NCI-H446 (cell line): ENCODE measurements around the gene TMEM242.
"Not testable (repeated sequence)": the region's sequence is repeated elsewhere in the genome, so short reads cannot be mapped to it uniquely, and the experiment has no call there.

ENCODE experiments used
- DNase-seq, 2 experiments: peaks; one replicate each; lab custom pipeline; 2025; lab: John Stamatoyannopoulos, UW

TMEM242 gene

DNA sequence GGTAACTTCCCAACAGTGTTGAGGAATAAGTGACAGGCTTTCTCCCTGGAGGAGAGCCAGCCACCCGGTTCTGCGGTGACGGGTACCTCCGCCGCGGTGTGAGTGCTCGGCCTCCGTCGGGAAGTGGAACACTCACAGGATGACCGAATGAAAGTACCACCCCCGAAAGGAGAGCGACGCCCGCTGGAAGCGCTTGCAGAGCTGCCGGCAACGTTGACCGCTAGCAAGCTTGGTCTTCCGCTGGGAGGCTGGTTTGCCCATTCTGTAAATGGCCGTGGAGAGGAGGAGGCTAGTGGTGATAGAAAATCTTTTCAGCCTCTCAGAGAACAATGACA lies 614 bp upstream of the TMEM242 start:
- DNase-seq: no peak

DNA sequence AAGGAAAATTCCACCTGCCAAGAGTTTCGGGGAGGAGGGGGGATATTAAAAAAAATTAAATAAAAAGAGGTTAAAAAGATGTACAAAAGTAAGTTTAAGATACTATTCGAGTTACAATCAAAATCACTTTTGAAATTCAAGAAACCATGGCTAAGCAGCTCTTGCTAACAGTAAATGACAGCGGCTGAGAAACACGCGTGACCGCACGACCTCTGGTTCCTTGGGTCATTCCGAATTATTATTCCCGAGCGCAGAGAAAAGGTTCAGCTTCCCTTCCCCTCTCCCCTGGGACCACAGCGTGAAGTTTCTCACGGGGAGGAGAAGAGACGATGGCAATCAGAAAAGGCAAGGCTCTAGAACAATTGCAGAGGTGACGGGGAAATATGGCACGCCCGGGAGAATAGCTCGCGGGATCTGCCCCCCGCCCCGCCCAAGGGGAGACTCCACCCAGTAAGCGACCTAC lies 496 bp downstream of the TMEM242 start:
- no peak for DNase-seq

DNA sequence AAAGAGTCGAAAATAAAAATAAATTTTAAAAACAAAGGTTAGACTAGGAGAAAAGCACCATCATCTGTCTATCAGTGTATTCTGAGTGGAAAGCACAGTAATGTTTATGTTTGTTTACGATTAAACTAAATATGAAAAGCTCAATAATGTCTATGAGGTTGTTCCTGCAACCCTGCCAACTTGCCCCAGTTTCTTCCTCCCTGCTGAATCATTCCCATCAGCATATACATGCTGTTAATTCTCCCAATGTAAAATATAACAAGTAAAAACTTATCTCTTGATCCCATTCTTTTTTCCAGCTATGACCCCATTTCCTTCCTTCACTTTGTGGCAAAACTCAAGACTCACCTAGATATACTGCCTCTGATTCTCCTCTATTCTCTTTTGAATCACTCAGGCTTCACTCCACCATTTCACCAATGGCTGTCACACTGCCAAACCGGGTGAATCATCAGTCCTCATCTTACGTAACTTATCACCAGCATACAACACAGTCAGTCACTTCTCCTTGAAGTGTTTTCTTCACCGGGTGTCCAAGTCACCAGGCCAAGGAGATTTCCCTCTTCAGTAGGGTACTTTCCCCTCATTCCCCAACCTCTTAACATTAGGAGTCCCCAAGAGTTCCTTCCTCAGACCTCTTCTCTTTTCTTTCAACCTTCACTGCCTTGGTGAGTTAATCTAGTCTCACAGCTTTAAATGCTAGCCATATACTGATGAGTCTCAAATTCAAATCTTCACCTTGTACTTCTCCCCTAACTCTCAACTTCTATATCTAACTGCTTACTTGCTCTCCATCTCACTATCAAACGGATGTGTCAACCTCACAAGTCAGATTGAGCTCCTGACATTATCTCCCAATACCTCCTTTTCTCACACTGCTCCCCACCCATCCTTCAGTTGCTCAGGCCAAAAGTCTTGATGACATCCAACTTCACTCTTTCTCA lies 6.2 kb downstream of the TMEM242 start:
- no peak for DNase-seq

DNA sequence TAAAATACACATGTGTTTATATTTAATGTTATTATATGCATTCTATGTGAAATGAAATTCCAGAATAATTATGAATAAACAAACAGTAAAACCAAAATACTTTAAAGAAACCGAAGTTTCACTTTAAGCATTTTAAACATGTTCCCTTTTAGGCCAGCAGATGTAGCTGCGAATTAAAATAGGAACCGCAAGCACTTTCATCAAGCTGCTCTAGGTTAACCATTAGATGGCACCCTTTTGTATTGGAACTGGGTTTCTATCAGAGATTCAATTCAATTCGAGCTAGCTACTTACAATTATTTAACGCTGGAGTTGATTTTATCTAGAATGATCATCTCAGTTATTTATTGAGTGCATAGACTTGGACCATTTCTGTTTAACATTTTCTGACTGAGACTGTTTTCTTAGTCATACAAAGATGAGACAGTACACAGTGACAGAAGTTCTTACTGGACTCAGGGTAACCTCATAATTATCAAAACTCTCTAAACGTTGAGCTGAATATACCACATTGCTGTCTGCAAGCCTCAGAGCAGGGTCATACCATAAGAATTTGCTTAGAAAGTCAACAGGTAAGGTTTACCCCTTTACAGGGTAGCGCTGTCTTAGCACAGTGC lies 8.5 kb downstream of the TMEM242 start:
- DNase-seq: no peak

DNA sequence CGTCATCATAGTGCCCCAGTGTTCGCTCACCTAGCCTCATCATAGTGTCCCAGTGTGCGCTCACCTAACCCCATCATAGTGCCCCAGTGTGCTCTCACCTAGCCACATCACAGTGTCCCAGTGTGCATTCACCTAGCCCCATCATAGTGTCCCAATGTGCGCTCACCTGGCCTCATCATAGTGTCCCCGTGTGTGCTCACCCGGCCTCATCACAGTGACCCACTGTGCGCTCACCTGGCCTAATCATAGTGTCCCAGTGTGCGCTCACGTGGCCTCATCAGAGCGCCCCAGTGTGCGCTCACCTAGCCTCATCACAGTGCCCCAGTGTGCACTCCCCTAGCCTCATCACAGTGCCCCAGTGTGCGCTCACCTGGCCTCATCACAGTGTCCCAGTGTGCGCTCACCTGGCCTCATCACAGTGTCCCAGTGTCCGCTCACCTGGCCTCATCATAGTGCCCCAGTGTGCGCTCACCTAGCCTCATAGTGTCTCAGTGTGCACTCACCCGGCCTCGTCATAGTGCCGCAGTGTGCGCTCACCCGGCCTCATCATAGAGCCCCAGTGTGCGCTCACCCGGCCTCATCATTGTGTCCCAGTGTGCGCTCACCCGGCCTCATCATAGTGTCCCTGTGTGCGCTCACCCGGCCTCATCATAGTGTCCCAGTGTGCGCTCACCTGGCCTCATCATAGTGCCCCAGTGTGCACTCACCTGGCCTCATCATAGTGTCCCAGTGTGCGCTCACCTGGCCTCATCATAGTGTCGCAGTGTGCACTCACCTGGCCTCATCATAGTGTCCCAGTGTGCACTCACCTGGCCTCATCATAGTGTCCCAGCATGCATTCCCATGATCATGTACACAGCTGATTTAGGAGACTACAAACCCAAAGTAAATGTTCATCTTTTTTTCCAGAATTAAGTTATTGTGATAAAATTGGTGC lies 9.5 kb downstream of the TMEM242 start:
- no peak for DNase-seq

DNA sequence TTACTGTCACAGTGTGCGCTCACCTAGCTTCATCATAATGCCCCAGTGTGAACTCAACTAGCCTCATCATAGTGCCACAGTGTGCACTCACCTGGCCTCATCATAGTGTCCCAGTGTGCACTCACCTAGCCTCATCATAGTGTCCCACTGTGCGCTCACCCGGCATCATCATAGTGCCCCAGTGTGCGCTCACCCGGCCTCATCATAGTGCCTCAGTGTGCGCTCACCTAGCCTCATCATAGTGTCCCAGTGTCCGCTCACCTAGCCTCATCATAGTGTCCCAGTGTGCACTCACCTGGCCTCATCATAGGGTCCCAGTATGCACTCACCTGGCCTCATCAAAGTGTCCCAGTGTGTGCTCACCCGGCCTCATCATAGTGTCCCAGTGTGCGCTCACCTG lies 10.6 kb downstream of the TMEM242 start:
- DNase-seq: no peak

DNA sequence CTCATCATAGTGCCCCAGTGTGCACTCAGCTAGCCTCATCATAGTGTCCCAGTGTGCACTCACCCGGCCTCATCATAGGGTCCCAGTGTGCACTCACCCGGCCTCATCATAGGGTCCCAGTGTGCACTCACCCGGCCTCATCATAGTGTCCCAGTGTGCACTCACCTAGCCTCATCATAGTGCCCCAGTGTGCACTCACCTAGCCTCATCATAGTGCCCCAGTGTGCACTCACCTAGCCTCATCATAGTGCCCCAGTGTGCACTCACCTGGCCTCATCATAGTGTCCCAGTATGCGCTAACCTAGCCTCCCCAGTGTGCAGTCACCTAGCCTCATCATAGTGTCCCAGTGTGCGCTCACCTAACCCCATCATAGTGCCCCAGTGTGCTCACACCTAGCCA lies 12.6 kb downstream of the TMEM242 start:
- DNase-seq: not testable (repeated sequence)

DNA sequence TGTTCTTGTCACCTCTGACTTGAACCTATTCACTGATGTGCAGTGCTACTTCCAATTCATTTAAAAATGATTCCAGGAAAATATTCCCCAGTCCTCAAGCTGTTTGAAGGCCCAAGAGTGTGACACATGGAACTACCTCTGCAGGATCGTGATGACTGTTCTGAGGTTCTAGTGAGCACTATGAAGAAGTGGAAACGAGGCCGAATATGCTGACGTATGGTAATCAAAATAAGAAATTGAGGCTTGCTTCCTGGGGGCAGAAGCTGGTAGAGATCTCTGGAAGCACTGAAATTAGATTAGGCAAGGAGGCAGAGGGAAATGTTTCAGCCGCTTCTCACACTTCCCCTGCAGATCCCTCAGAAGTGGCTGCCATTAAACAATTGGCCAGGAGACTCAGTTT lies 15.7 kb downstream of the TMEM242 start:
- no peak for DNase-seq

DNA sequence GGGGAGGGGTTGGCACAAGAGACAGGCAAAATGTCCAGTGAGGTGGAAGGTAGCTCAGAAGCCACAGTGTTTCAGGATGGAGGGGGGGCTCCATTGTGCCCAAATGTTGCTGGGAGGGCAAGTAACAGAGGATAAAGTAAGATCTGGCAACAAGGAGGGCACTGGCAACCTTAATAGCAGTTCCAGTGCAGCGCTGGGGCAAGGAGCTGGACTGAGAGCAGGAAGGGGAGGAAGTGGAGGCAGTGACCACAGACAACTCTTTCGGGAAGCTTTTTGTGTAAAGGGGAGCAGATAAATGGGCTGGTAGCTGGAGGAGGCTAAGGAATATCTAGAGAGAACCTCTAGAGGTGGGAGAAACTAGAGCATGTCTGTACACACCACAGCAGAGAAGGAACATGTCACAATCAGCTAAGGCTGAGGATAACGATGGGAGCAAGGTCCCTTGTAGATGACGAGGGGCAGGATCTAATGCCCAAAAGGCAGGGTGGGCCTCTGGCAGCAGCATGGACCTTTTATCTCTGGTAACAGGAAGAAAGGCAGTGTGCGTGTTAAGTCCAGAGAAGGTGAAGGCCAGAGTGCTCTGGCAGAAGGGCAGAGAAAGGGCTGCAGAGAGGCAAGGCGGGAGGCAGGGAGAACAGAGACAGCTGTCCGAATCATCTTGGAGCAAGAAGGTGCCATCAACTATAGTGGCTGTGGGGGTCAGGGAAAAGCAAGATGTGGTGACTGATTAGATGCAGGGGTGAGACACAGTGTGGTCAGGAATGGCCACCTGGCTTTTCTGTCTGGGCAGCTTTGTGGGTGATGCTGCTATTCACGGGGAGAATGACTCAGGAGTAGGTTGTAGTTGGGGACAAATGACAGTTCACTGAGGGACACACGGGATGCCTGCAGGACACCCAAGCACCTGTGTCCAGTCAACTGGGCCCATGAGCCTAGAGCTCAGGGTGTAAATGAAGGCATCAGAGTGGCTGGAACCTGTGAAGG lies 17.4 kb downstream of the TMEM242 start:
- DNase-seq: no peak

DNA sequence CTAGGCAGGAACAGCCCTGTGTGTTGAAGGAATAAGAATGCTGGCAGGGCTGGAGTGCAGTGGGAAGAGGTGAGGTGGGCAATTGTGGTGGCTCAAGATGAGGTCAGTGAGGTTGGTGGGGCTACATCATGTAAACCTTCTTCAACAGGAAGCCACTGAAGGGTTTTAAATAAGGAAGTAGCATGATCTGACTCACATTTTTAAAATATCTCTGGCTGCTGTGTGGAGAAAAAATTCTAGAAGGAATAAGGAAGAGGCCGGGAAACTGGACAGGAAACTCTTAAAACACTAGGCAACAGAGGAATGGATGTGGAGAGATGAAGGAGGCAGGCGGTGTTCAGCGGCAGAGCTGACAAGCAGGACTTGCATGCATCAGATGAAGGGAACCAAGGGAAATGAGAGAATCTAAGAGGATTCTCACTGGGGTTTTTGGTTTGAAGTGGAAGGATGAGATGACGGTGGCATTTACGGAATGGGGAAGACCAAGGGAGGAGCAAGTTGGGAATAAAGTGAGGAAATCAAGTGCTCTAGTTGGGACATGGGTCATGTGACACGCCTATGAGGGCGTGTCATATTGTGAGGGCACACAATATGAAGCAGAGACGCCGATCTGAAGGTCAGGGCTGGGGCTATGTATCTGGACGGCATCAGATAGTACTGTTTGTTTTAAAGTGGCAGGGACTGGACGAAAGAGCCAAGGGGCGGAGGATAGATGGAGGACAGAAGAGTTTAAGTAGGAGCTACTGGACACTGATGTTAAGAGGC lies 18.2 kb downstream of the TMEM242 start:
- DNase-seq: no peak

DNA sequence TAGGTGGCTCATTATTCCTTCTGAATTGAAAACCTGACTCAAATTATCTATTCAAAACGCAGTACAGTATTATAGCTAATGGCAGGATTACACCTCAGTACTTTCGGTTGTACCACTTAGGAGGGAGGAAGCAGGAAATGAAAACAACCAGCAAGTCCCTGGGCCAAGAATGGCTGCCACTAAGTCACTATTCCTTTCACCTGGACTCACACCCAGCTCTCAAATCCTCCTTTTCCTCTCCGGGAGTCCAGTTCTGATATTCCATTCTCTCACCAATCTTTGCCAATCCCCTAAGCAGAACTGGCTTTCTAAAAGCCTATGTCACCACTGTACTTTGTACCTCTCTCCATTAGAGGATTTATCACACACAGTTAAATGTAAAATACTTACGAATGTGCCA lies 20.6 kb downstream of the TMEM242 start:
- DNase-seq: no peak

DNA sequence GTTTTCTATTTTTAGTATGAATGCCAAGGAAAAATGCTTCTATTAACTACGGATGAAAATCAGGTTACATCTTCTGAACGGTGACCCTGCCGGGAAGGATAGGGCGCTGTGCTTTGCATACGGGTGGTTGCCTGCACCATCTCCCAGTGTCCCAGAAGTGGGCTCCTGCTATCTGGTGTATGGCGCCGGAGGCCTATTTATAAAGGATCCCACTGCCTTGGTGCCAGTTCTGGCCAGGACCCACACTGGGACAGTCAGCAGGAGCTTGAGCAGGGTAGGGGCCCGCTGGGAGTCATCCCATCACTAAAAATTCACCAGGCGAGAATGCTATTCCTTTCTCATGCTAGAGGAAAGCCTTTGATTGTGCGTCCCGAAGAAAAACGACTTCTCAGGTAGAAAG lies 22.9 kb downstream of the TMEM242 start:
- DNase-seq: no peak

DNA sequence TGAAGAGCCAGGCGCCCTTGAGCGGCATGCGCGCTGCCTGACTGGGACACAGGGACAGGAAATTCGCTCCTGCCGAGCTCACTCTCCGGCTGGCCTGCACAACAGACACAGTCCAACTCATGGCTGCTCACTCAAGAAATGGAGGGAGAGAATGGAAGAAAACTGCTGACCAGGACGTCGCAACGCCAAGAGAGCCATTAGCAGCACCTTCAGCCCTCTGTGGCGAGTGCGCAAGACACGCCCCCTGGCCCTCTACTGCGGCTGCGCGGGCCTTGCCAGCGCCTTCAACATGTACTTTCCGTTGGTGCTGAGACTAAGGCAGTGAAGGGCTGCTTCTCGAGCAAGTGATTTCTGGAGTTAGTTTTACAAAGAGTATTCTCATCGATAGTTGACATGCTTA lies 23.3 kb downstream of the TMEM242 start:
- DNase-seq: no peak

DNA sequence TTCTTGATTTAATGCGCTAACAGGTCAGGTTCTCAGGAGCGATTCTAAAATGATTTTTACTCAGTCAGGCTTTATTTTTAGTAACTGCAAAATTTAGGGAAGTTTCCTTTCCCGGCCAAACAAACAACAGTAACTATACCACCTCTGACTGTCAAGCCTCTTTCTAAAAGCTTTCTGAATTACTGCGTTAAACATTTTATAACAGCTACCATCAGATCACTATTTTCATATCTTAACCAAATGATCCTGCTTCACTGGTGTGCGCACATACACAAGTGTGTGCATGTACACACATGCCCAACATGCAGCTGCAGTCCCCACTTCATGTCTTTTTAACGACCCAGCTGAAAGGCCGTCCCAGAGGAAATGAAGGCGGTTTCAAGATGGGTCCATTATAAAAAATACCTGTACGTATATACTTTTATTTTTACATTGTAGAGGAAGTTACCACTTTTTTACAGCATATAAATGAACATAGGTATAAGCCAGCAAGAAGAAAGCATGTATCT lies 25.0 kb downstream of the TMEM242 start:
- DNase-seq: no peak

DNA sequence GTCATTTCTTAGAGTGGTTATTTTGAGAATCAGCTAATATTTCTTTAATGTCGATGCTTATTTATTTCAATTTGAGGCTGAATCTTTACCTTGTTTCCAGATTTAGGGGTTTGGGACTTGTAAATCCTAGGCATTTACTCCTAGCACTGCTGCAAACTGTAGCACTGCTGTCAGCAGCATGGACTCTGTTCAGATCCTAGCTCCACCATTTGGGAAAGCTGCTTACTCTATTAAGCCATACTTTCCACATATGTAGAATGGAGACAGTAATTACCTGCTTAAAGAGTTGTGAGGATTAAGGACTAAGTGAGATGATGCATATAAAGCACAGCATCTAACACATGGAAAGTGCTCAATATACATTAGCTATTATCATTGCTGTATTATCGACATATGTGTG lies 28.7 kb downstream of the TMEM242 start:
- DNase-seq: no peak

DNA sequence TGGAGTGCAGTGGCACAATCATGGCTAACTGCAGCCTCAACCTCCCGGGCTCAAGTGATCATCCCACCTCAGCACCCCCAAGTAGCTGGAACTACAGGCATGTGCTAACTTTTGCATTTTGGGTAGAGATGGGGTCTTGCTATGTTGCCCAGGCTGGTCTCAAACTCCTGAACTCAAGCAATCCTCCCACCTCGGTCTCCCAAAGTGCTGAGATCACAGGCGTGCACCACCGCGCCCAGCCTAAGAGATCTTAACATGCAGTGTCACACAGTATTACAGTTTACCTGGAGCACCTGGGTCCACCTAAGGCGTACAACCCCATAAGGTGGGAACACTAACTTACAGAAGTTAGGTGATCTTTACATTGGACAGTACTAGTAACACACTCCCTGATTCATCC lies 29.5 kb downstream of the TMEM242 start:
- no peak for DNase-seq

DNA sequence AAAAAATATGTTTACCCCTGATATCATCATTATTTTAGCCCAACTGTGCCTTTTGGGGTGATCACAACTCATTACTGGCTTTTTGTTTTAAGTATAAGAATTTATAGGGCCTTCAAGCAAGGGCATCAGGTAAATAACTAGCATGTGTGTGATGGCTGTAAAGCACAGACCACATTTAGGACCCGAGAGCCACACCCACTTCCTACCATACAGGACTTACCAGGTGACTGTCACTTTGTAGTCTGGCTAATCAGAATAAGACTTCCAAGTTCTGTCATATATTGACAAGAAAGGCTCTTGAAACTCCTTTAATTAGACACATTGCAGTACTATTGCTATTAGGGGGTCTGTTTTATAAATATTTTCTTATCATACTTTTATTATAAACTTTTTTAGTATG lies 31.1 kb downstream of the TMEM242 start:
- DNase-seq: no peak

DNA sequence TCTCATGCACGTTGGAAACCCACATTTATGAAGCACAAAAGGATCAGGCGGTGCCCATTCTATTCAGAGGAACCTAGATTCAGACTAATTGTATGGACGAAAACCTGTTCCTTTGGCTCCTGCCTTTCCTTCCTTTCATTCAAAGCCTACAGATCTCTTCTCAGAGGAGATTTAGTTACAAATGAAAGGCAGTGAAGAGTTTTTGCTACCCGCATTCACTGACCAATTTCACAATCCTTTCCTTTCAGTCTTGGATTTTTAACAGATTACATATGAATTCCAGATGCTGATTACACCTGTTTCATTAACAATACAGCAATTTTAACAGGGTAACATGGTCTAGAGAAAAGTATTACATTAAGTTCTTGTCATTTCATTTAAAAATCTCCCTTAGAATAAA lies 32.0 kb downstream of the TMEM242 start:
- DNase-seq: no peak

DNA sequence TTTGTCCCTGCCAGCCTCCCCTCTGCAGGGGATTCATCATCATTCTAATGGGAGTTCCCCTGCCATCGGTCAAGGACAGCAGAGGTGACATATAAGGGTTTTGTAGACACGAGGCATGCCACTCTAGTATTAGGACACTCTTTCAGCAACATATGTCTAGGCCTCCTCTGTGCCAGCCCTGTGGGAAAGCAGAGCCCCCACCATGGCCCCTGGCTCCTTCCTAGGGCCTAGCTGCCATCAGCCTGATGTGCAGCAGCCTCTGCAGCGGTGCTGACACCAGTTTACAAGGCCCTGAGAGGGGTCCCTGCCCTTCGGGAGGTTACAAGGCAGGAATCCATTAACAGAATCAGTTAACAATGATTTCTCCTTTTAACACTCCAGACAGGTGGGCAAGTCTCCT lies 32.5 kb downstream of the TMEM242 start:
- DNase-seq: no peak

DNA sequence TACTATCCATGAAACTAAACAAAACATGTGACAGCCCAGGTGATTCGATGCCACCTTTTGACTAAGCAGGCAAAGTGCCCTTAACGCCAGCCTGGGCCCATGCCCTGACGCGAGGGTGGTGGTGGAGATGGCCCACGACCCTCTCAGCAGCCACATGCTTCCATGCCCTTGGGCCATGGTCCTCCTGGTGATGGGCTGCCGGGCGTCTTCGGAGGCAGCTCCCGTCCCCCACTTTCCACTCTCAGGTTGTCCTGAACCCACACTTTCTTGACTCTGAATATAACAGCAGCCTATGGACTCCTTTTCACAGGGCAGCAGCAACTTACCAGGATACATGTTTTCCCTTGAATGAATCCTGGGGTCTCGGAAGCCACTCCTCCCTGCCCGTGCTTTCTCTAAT lies 33.6 kb downstream of the TMEM242 start:
- DNase-seq: no peak
